Osteocyte (in vitro differentiated cells): ENCODE results near the gene WDR76. TPM values are rescaled to one million over a fixed set of nuclear protein-coding genes. Genes with fewer than 3 reads are reported as not detected.

Source experiments
- DNase-seq: peaks from one replicate; pipeline ENCODE4 v3.0.0; 2021; ENCODE audit warnings: mixed read lengths; ENCODE audit not compliant: unreplicated experiment; ENCODE audit errors: extremely low spot score
- H3K27ac Mint-ChIP-seq: one replicate; pipeline ENCODE4 v1.8.0; 2021; ENCODE audit warnings: mild to moderate bottlenecking, mixed read lengths; ENCODE audit not compliant: unreplicated experiment
- H3K27me3 Mint-ChIP-seq: one replicate; pipeline ENCODE4 v1.8.0; 2021; ENCODE audit warnings: mixed read lengths; ENCODE audit not compliant: unreplicated experiment
- H3K36me3 Mint-ChIP-seq: one replicate; pipeline ENCODE4 v1.8.0; 2021; ENCODE audit warnings: mixed read lengths; ENCODE audit not compliant: unreplicated experiment
- H3K4me1 Mint-ChIP-seq: one replicate; pipeline ENCODE4 v1.8.0; 2021; ENCODE audit warnings: mixed read lengths; ENCODE audit not compliant: unreplicated experiment
- H3K4me3 Mint-ChIP-seq: one replicate; pipeline ENCODE4 v1.8.0; 2021; ENCODE audit warnings: mild to moderate bottlenecking, moderate library complexity, mixed read lengths; ENCODE audit not compliant: unreplicated experiment
- H3K9me3 Mint-ChIP-seq: one replicate; pipeline ENCODE4 v1.8.0; 2021; ENCODE audit warnings: mixed read lengths; ENCODE audit not compliant: unreplicated experiment
- CTCF ChIP-seq: fragments of 200-600 bp; sonication (generic); IDR thresholded peaks from 2 replicates; pipeline ENCODE4 v1.5.0; 2021; ENCODE audit warnings: antibody characterized with exemption, mild to moderate bottlenecking, moderate library complexity
- total RNA-seq: library from RNA; stranded (reverse); gene quantifications from 2 replicates; pipeline ENCODE4 v1.2.1, GENCODE V29; 2021

The WDR76 gene
- total RNA-seq, 1 donor from 2014 or later, result 6.0 TPM

GRCh38 chr15:43887901-43888300 lies 61.1 kb downstream of the WDR76 start:
- Mint-ChIP-seq H3K36me3 (no peaks in the 10 kb centered on the region), H3K4me3 (no peak overlapping the region), H3K27ac (no peak overlapping the region), H3K9me3 (no peaks in the 10 kb centered on the region), H3K27me3 (no peaks in the 10 kb centered on the region), H3K4me1 (no peaks in the 10 kb centered on the region)
- no peak for TF ChIP-seq CTCF
- DNase-seq, result no peak

- no peak overlapping the region for H3K27ac Mint-ChIP-seq
- no peak for TF ChIP-seq CTCF
- no peaks in the 10 kb centered on the region for H3K36me3 Mint-ChIP-seq
- H3K4me3 Mint-ChIP-seq, result no peak overlapping the region
- no peaks in the 10 kb centered on the region for H3K27me3 Mint-ChIP-seq
- no peaks in the 10 kb centered on the region for H3K9me3 Mint-ChIP-seq
- no peaks in the 10 kb centered on the region for H3K4me1 Mint-ChIP-seq
- no peak for DNase-seq
These were observed 62.2 kb downstream of the WDR76 start for GRCh38 chr15:43889042-43889441.

- H3K4me3 Mint-ChIP-seq, result no peak overlapping the region
- H3K27me3 Mint-ChIP-seq, result no peaks in the 10 kb centered on the region
- no peak for TF ChIP-seq CTCF
- H3K4me1 Mint-ChIP-seq, result no peaks in the 10 kb centered on the region
- no peak for DNase-seq
- H3K27ac Mint-ChIP-seq, result no peak overlapping the region
- no peaks in the 10 kb centered on the region for H3K9me3 Mint-ChIP-seq
- no peaks in the 10 kb centered on the region for H3K36me3 Mint-ChIP-seq
These were observed 67.2 kb downstream of the WDR76 start for GRCh38 chr15:43893956-43894355.

- no peak overlapping the region for H3K4me3 Mint-ChIP-seq
- H3K4me1 Mint-ChIP-seq, result no peaks in the 10 kb centered on the region
- no peaks in the 10 kb centered on the region for H3K27me3 Mint-ChIP-seq
- no peaks in the 10 kb centered on the region for H3K36me3 Mint-ChIP-seq
- no peak overlapping the region for H3K27ac Mint-ChIP-seq
- H3K9me3 Mint-ChIP-seq, result no peaks in the 10 kb centered on the region
- no peak for TF ChIP-seq CTCF
- DNase-seq, result no peak
These were observed 68.8 kb downstream of the WDR76 start for GRCh38 chr15:43895586-43895985.

- TF ChIP-seq CTCF, result no peak
- no peaks in the 10 kb centered on the region for H3K4me1 Mint-ChIP-seq
These were observed 69.7 kb downstream of the WDR76 start for GRCh38 chr15:43896543-43896942.

More at GRCh38 chr15:43896543-43896942, 69.7 kb downstream of the WDR76 start:
- Mint-ChIP-seq H3K27ac (no peak overlapping the region), H3K4me3 (no peak overlapping the region), H3K9me3 (no peaks in the 10 kb centered on the region), H3K36me3 (no peaks in the 10 kb centered on the region), H3K27me3 (no peaks in the 10 kb centered on the region)
- no peak for DNase-seq
